ENCODE measurements around the gene CLEC14A. TPM values are rescaled to one million over a fixed set of nuclear protein-coding genes. Genes with fewer than 3 reads are reported as not detected.

The CLEC14A gene
- total RNA-seq, 1 experiment from 2014 or later = 0.31 TPM

GRCh38 chr14:38204719-38205115 is 51.2 kb downstream of the CLEC14A start:
- Histone ChIP-seq H3K36me3 (ENCODE audit: low read depth) (no peaks in the 10 kb centered on the region), H3K27ac (no peak overlapping the region), H3K9me2 (ENCODE audit: insufficient read depth) (no peaks in the 10 kb centered on the region), H3K9me3 (ENCODE audit: insufficient read depth, low read depth) (no peaks in the 10 kb centered on the region), H3K4me2 (no peak overlapping the region), H3K27me3 (ENCODE audit: insufficient read depth, low read depth) (no peaks in the 10 kb centered on the region), H3K4me1 (replicated peaks; ENCODE audit: insufficient read depth) (no peaks in the 10 kb centered on the region; the same call in 1 of the 2 replicates), H3K4me3 (no peak overlapping the region), H2AFZ (no peak overlapping the region), H3F3A (ENCODE audit: insufficient read depth, low read depth) (no peaks in the 10 kb centered on the region), H4K20me1 (ENCODE audit: insufficient read depth) (no peaks in the 10 kb centered on the region), H3K79me2 (ENCODE audit: low read depth) (no peaks in the 10 kb centered on the region)
- intact Hi-C loops (cut with micrococcal nuclease; ENCODE audit: unreplicated experiment) = no loop called here
- BruUV-seq (replicated peaks) = no TSS peak
- TF ChIP-seq, protein P1, sequence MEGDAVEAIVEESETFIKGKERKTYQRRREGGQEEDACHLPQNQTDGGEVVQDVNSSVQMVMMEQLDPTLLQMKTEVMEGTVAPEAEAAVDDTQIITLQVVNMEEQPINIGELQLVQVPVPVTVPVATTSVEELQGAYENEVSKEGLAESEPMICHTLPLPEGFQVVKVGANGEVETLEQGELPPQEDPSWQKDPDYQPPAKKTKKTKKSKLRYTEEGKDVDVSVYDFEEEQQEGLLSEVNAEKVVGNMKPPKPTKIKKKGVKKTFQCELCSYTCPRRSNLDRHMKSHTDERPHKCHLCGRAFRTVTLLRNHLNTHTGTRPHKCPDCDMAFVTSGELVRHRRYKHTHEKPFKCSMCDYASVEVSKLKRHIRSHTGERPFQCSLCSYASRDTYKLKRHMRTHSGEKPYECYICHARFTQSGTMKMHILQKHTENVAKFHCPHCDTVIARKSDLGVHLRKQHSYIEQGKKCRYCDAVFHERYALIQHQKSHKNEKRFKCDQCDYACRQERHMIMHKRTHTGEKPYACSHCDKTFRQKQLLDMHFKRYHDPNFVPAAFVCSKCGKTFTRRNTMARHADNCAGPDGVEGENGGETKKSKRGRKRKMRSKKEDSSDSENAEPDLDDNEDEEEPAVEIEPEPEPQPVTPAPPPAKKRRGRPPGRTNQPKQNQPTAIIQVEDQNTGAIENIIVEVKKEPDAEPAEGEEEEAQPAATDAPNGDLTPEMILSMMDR (conservative IDR thresholded peaks at IDR 0.05) = no peak
- TF ChIP-seq EZH2 (IDR thresholded peaks at IDR 0.05; ENCODE audit: low read depth) = no peak
- DNase-seq = no peak
- CTCF ChIA-PET = no interaction called here
- POLR2A ChIA-PET (ENCODE audit: unreplicated experiment) = no interaction called here

Other genes with a start within 250 kb of the CLEC14A start
- 0.50 TPM in 2 replicates for gene SSTR1, start 48.2 kb downstream of the CLEC14A start, total RNA-seq (2021)

Data from PC-9 (cell line).